MM.1S (cell line): Measurements from ENCODE around the gene CENPE.

Source experiments
- CTCF ChIP-seq: fragments of 300-600 bp; sonication (generic); IDR thresholded peaks from 2 replicates; pipeline ENCODE4 v1.5.1; 2016; ENCODE audit warnings: antibody characterized with exemption, low read length, mixed read lengths
- EZH2phosphoT487 ChIP-seq: fragments of 300-600 bp; sonication (generic); IDR thresholded peaks from 2 replicates; pipeline ENCODE4 v1.6.1; 2018; ENCODE audit warnings: antibody characterized with exemption, low read length

- no peak for TF ChIP-seq CTCF
- no peak for TF ChIP-seq EZH2phosphoT487
Observed at GRCh38 chr4:103089481-103089880, 108.7 kb downstream of the CENPE start.
